HG02885 (cell line): ENCODE measurements around the gene SLC15A4.
A peak's percentile ranks its signal among the peaks of the same experiment; 100 is the strongest.
"Not testable (repeated sequence)": the region's sequence is repeated elsewhere in the genome, so short reads cannot be mapped to it uniquely, and the experiment has no call there.

Source experiments
- ATAC-seq: cut with Tn5 transposase; IDR thresholded peaks from one replicate; pipeline ENCODE4 v1.9.1; 2021; ENCODE audit warnings: mild to moderate bottlenecking; ENCODE audit not compliant: unreplicated experiment, poor library complexity

The SLC15A4 gene

DNA sequence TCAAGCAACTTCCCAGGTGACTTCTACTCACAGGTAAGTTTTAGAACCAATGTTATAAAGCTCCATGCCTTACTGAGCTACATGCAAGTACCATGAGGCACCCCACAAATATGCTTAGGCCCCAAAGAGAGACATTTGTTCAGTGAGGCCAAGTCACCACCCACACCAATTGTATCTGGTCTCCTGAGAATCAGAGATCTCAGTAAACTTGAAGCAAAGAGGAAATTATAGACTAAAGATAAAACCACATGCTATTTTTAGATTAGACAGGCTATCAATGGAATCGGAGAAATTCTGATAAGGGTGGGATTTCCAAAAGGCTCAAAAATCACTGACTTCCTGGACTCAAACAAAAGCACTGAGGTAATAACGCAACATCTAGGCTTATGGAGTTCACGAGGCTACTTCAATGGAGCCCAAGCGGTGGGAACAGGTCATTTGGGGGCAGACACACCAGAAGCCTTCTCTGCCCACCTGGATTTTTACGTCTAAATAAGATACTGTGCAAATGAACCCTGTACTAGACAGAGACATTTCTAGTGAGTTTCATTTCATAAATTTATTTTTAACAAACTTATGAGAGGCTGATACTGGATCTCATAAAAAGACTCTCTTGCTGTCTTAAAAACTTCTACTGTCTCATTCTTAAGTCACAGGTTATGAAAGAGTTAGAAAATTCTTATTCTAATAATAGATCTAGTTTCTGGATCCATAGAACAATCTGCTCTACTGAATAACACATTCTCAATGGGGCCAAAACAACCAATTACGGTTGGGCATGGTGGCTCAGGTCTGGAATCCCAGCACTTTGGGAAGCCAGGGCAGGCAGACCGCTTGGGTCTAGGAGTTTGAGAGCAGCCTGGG is 7.7 kb downstream of the SLC15A4 start:
- ATAC-seq = no peak

DNA sequence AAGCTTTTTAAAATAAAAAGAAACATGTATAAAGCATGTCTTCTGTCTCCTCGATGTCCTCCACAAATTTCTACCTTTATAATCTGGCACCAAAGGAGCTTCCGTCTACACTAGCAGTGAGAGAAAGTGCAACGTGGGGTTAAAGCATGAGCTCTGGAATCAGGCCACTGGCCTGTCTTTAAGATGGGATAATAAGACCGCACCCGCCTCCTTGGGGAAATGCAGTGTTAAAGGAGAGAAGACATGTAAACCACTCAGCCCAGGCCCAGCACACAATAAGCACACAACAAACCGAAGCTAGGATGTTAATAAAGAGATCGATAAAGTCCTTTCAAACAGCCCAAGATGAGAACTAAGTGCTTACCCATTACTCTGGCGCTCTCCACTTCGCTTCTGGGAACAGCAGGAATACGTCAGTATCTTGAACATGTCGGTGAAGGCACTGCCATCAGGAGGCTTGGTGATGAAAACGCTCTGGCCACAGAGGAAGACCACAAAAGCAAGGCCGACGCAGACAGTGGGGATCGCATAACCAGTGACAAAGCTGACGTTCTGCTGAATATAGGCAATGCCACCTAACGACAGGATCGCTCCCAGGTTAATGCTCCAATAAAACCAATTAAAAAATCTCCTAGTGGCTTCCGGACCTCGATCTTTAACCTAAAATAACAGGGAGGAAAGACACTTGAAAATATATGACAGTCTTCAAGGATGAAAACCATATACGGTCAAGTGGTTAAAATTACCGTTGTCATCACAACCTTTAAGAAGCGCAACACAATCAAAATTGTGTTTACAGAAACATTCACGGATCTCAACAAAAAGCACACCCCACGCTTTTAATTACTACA is 9.1 kb downstream of the SLC15A4 start:
- ATAC-seq = no peak

DNA sequence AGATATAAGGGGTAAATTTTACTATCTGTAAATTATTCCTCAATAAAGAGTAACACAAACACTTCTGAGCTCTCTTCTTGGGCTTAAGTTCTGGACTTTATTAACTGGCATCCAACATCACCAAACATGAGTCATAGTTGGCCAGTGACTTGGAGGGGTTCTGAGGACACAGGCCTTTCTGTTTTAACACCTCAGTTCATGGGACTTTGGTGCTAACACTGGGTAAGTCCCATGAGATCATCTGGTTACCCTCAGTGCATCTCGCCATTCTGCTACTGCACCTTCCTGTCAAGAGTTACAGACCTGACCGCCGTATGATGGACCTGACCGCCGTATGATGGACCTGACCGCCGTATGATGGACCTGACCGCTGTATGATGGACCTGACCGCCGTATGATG is 9.9 kb downstream of the SLC15A4 start:
- ATAC-seq = no peak

DNA sequence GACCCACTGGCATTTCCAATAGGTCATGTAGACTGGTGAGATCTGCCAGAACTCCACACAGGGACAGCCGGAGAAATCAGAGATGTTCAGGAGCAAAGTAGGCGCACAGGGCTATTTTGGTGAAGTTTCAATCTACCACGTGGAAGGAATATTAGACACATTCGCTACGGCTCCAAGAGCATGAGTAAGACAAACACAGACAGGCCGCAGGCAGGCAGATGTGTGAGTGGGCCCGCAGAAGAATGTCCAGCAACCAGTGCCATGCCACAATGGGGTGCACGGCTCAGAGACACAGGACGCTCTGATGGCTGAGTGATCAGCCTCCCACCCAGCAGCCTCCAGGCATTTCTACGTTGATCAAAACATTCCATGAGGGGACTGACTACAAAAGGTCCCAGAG is 10.4 kb downstream of the SLC15A4 start:
- no peak for ATAC-seq

DNA sequence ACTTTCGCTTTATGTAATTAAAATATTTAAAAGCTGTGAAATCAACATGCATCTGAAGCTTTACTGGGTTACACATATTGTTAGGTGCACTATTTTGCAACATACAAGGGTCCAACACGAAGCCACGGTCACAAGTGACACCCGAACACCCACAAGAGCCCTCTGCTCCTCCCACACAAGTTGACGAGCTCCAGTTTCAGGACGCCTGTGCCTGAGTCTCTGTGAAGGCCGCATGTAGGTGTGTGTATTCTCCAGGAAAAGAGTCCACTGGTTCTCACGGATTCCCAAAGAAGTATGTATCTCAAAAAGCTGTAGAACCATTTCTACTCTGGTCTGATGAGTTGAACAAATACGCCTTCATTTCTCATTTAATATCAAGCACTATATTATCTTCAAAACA is 12.0 kb downstream of the SLC15A4 start:
- no peak for ATAC-seq

DNA sequence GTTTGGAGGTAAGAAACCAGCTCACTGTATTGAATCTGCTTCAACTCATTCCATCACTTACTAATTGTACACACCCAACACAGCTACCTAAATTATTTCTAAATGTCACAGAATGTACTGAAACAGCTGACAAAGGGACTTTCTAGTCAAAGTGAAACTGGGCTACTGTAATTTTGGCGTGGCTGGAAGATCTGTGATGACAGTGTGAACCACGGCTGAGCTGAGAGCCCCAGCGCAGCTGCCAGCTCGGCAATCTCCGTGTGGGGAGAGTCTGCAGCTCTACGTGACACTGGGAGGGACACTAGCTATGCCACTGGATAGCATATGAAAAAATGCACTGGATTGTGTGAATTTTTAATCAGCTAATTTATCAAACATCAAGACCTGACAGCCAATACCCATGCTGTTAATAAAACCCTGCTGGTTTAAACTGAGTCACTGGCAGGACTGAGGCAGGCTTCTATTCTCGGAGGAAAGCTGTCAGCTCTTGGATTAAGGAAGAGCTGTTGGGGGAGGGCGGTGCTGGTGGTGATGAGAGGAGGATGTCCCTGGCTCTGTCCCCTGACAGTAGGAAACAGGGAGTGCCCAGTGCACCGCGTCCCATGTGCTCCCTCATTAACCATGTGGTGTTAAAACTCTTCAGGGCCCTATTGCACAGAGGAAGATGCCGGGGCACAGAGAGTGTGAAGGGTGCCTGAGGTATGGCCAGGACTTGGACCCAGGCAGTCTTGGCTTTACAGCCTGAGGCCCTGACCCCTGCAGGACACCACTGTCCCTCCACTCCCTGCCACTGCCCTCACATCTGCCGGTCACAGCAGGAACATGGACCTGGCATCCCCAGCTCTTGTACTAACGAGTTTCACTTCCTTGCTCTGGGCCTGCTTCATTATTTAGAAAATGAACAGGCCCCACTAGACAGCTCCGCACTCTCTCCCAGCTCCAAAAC is 13.3 kb downstream of the SLC15A4 start:
- ATAC-seq = peak; percentile 73

DNA sequence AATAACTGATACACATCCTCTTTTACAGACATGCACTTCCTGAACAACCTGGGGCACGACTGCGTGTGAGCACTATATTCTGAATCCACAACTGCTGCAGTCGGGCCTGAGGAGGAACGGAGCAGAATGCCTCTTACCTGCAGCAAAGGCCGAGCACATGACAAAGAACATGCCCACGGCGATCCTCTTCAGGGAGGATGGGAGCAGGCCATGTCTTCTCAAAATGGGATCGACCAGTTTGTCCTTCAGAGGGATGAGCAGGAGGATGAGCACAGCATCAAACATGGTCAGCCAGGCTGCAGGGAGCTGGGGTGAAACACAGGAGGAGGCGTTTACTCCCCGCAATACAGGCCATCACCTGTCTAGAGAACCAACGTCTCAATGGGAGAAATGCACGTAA is 15.1 kb downstream of the SLC15A4 start:
- ATAC-seq = no peak

DNA sequence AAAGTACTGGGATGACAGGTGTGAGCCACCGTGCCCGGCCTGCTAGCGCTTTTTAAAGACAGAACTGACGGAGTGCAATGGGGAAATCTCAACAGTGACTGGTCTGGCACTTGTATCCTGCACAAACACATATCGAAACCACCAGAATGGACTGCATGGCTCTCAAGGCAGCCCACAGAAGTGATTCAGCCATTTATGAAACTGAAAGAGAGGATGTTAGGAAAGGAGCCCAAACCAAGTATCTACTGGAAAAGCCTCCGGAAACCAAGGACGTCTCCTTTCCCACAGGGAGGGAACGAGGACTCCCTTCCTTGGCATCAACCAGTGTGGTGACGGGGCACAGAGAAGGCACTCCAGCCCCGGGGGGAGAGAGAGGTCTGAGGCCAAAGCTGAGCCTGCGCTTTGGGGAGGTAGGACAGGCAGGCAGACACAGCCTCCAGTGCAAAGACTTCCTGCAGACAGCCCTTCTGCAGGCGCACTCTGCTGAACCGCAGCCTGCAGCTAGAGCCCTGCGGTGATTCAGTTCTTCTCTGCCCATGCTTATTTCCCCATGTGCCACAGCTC is 16.5 kb downstream of the SLC15A4 start:
- ATAC-seq = peak; percentile 30

DNA sequence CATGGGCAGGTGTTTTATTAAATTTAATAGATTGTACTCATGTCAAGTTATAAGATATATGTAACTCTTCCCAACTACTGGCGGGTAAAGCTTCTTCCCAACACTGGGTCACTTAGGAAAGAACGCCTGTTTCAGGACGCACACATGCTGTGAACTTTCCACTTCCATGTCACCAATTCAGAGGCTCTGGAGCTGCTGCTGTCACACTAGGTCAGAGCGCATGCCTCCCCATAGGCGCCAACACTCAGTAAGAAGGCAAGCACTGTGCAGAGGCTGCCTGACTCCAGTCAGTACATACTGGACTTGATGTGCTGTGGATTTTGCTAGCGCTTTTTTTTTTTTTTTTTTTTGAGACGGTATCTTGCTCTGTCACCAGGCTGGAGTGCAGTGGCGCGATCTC is 17.2 kb downstream of the SLC15A4 start:
- ATAC-seq = no peak

DNA sequence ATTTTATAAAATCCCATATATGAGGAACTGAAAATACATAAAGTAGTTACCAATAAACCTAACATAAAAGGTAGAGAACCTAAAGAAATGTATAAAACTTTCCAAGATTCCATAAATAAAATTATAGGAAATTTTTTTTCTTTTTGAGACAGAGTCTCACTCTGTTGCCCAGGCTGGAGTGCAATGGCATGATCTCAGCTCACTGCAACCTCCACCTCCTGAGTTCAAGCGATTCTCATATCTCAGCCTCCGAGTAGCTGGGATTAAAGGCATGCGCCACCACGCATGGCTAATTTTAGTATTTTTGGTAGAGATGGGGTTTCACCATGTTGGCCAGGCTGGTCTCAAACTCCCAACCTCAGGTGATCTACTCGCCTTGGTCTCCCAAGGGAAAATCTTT is 18.4 kb downstream of the SLC15A4 start:
- not testable (repeated sequence) for ATAC-seq

DNA sequence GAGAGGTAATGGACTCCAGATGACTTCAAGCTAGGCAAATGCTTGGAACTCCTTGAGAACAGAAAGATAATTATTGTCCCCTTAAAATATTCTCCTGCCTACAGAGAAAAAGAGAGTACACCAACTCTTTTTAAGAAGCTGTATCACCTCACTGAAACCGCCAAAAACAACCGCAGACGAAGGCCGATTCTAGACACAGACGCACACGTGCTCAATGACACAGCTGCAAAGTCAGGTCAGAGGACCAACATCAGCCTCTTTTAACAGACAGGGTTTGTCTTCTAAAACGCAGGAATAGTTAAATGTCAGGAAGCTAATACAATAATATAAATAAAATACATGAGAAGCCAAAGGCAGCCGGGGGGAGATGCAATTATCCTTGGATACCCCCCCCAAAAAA is 19.0 kb downstream of the SLC15A4 start:
- no peak for ATAC-seq

DNA sequence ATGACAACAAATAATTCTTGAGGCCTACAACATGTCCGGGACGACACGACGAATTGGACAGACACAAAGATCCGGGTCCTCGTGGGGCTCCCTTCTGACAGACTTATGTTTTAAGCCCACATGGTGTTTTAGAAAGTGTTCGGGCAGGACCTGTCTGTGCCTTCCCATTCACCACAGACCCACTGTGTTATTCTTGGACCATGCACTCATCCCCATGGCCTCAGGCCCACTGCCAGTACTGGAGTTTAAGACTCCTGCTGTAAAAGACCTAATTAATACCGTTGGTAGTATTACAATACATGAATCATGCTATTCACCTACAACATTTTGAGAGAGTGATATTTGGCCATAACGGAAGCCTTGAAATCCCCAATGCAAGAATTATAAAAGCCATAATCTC is 20.0 kb downstream of the SLC15A4 start:
- ATAC-seq = no peak

DNA sequence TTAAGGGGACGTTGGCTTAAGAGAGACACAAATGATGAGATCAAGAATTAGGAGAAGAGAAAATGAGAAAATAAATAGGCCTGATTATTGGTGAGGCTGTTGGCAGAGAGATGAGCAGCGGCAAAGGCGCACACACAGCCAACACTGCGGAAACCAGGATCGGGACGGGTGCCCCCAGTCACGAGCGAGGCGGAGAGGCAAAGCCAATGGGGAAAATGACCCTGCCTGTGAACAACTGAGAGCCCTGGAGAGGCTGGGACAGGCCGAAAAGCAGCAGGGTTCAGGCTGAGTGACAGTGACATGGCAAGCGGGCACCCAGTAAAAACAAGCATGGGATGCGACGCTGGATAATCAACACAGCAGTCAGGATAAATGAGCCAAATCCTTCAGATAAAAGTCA is 21.0 kb downstream of the SLC15A4 start:
- no peak for ATAC-seq

DNA sequence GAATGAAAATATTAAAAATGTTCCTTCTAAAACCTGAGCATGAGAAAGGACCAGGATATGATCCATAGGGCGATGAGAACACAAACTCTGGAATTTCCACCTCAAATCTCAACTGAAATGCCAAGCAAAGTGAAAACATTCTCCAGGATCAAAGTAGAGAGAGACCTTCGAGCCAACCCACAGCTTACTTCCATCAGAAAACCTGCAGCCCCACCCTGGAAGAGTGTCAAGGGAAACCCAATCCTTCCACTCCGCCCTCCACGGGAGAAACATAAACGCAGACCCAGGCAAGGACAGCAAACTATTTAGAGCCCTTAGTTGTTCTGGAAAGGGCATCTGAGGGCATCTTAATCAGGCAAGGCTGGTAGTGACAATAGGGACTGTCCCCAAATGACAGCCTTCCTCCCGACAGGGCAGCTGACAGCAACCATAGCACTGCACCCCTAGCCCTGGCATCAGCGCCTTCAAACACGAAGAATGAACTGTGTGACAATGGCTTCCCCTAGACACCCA is 21.8 kb downstream of the SLC15A4 start:
- no peak for ATAC-seq

DNA sequence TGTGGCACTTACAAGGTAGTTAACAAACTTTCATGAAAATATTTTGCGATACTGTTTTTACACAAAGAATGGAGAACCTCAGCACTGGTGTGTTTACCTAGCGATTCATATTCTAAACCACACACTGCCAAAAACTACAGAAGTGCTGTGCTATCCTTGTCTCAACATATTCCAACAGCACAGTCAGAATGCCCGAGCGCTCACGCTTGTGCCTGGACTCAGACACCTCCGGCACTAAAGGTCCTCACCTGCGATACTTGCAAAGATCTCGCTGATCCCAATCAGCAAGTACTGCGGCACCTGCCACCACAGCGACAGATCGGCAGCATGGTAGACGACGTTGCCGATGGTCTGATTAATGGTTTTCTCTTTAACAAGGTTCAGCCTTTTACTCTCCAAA is 23.2 kb downstream of the SLC15A4 start:
- no peak for ATAC-seq

DNA sequence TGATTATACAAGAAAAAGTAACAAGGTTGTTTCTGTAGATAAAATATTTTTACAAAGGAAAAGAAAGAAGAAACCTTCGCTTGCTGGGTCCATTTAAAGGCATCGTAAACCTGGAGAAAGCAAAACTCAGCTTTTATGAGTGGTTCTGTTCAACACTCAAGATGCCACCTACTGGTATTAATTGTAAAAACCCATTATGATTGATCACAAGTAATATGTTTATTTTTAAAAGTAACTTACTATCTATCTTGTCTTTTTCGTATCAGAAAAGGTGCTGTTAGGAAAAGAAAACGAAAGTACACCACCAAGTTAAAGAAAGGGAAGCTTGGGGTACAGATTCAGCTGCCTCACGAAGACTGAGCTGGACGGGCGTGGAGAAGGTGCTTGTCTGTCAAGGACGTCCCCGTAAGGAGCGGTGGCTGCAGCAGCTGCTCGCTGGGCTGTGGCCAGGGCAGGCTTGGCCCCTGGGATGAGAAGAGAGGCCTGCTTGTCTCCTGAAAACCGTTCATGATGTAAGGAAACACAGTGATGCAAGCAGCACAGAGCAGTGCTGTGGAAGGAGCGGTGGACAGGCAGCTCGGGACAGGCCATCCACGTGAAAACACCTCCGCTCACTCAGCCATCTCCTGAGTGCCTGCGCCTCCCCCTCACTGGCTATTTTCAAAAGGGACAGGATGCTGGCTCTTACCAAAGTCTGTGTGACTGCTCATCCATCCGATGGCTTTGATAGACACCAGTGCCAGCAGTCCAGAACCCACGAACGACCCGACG is 25.0 kb downstream of the SLC15A4 start:
- ATAC-seq = peak; percentile 26

DNA sequence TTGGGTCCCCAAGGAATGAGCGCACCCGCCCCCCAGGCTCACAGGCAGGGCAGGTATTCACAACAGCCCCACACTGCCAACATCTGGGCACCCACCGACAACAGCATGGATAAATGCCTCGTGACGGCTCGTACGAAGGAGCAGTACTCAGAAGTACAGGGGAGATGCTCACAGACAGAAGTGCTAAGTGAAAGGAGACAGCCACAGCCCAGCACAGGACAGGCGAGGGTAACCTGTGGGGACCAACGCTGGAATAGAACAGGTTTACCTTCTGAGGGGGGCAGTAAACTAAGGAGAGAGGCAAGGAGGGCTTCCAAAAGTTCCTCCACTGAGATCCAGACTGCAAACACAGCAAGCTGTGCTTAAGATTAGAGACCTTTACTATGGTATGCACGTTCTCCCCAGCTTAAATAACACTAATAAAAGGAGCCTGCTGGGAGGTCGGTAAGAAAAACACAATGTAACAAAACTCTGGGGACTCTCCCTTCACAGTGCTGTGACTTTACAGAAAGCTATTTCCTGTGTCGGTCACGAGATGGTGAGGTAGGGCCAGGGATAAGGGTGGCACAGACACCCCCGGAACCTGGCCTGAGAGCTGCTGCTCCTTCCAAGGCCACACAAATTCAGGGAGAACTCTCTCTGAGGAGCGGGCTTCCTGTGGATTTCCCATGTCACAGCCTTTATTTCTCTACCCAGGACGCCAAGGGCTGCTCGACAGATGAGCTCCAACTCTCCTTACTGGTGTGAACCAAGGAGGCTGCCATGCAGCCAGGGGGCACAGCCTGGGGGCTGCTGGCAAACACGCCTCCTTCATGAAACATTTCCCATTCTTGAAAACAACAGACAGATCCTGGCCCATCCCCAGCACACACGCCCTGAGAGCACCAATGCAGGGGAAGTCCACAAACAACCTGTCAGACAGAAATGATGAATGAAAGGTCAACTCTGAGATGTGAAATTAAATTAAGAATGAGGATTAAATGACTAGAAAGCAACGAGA is 26.3 kb downstream of the SLC15A4 start:
- ATAC-seq = peak; percentile 46
